Body of pancreas (tissue), 4 donors: ENCODE data around the gene VOPP1.

Source experiments
- CTCF ChIP-seq, 7 experiments: fragments of 450-650 bp in 4 of 7; fragments of 200-600 bp in 3 of 7; sonication (generic) in 3 of 7; IDR thresholded peaks; one replicate each; pipeline ENCODE4 v1.5.1; 2016 to 2019; ENCODE audit warnings: antibody characterized with exemption in 7 of 7
- POLR2A ChIP-seq, 3 donors: fragments of 450-650 bp; IDR thresholded peaks; one replicate each; pipeline ENCODE4 v1.6.1; 2016; ENCODE audit warnings: antibody characterized with exemption in 3 of 3, mild to moderate bottlenecking in 2 of 3

GRCh38 chr7:55510621-55511020 is 61.7 kb downstream of the VOPP1 start:
- TF ChIP-seq CTCF (IDR thresholded peaks at IDR 0.05), result no peak
- TF ChIP-seq POLR2A (IDR thresholded peaks at IDR 0.05), result no peak
